UCSD-AML1 (cell line): ENCODE results near the gene PDCD1.
"Not testable (repeated sequence)": the region's sequence is repeated elsewhere in the genome, so short reads cannot be mapped to it uniquely, and the experiment has no call there.

Source experiments
- DNase-seq: peaks from one replicate; lab custom pipeline; 2025; ENCODE audit not compliant: unreplicated experiment; lab: John Stamatoyannopoulos, UW

The PDCD1 gene

DNA sequence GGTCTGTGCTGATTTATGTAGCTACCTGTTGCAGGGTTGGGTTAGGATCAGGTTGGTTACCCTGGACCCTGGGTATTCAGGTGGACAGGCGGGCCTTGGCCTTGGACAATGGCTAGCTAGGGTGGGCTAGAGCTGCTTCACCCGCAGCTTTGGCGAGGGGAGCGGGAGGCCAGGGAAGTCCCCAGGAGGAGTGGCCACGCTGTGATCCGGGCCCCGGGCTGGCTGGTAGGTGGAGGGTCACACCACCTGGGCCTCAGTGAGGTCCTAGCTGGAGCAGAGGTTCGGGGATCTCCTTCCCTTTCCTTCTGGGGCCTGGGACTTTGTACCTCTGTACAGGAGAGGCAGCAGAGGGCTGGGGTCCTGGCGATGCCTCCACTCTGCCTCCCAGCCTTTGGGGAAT is 20.6 kb upstream of the PDCD1 start:
- DNase-seq = no peak

DNA sequence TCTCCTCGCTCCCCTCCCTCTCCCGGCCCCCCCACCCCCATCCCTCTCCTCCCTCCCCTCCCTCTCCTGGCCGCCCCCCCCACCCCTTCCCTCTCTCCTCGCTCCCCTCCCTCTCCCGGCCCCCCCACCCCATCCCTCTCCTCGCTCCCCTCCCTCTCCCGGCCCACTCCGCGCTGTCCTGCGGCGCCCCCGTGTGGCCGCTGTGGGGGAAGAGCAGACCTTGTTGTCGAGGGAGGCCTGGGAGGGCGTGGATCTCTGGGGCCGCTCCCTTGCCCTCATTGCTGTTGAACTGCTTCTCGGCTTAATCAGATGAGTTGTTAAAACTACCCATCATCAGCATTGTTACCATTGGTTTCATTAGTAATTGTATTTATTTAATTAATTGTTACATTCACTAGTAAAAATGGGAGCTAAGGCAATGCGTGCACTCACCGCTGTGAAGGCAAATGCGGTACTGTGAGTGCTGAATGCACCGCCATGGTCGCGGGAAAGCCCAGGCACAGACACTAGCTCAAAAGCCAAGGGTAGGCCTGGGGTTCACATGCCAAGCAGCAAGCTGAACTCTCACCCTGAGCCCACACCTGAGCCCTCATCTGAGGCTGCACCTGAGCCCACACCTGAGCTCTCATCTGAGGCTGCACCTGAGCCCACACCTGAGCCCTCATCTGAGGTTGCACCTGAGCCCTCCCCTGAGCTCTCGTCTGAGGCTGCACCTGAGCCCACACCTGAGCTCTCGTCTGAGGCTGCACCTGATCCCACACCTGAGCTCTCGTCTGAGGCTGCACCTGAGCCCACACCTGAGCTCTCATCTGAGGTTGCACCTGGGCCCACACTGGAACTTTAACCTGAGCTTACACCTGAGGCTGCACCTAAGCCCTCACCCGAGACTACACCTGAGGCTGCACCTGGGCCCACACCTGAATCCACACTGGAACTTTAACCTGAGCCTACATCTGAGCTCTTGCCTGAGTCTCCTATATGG is 19.6 kb upstream of the PDCD1 start:
- DNase-seq = peak; percentile 82

DNA sequence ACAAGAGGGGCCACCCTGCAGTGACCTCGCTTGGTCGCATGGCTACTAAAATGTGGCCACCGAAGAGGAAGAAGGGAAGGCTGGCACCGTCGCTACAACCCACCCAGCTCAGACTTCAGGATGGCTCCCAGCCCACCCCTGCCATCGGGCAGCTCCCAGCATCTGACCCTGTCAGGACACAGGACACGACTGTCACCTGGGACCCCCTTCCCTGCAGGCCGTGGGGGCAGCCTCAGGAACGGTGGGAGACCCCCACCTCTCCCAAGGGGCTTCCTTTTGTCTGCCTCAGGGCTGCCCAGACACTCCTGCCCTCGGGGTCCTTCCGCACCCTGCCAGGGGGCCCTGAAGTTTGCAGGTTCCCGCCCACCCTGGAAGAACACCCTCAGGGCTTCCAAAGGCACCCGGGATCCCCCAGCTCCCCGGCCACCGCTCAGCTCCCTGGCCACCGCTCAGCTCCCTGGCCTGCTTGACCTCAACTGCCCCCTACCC is 18.5 kb upstream of the PDCD1 start:
- no peak for DNase-seq

DNA sequence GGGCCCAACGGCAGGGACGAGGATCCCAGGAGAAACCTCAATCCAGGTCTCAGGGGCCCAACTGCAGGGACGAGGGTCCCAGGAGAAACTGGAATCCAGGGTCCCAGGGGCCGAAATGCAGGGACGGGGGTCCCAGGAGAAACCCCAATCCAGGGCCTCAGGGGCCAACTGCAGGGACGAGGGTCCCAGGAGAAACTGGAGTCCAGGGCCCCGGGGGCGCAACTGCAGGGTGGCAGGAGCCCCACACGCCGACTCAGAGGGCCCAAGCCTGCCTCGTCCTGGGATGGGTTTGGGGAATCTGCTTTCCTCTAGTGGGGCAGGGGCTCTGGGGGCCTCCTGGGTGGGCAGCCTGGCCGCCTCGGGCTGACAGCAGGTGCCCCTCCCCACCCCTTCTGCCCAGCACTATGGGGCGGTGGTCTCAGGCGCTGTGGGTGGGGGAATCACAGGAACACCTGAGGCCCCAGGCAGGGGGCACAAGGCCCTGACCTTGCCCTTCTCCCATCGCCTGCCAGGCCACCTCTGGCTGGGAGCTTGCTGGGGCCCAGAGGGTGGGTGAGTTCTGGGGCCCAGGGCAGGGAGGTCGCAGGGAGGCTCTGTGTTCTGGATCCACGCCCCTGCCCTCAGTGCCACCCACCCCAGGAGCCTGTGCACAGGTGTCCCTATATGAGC is 18.0 kb upstream of the PDCD1 start:
- no peak for DNase-seq

DNA sequence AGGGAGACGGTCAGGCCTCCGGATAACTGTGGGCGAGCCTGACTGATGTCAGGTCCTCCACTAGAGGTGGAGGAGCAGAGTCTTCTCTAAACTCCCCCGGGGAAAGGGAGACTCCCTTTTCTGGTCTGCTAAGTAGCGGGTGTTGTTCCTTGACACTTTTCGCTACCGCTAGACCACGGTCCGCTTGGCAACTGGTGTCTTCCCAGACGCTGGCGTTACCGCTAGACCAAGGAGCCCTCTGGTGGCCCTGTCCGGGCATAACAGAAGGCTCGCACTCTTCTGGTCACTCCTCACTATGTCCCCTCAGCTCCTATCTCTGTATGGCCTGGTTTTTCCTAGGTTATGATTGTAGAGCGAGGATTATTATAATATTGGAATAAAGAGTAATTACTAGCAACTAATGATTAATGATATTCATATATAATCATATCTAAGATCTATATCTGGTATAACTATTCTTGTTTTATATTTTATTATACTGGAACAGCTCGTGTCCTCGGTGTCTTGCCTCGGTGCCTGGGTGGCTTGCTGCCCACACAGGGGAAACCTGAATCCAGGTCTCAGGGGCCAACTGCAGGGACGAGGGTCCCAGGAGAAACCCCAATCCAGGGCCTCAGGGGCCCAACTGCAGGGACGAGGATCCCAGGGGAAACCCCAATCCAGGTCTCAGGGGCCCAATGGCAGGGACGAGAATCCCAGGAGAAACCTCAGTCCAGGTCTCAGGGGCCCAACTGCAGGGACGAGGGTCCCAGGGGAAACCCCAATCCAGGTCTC is 17.2 kb upstream of the PDCD1 start:
- DNase-seq = not testable (repeated sequence)

DNA sequence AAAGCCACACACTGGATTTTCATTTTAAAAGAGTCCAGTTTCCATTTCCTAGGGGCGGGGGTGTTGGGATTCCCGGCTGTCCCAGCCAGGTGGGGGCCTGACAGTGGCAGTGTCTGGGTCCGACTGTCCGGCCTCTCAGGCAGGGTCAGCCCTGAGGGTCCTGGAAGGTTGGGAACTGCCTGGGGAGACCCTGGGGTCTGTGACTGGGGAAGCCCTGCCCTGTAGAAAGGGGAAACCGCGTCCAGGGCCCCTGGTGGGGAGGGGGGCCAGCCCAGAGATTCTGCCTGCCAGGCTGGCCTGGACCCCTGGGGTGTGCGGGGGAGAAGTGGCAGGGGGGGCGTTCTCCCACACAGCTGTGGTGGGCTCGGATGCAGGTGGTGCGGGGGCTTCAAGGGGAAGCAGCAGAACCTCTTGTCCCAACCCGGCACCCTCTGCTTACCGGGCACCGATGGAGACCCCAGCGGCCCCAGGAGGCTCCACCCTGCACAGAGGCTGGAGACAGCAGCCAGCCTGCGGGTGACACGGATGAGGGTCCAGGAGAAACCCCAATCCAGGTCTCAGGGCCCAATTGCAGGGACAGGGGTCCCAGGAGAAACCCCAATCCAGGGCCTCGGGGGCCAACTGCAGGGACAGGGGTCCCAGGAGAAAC is 15.7 kb upstream of the PDCD1 start:
- DNase-seq = no peak

DNA sequence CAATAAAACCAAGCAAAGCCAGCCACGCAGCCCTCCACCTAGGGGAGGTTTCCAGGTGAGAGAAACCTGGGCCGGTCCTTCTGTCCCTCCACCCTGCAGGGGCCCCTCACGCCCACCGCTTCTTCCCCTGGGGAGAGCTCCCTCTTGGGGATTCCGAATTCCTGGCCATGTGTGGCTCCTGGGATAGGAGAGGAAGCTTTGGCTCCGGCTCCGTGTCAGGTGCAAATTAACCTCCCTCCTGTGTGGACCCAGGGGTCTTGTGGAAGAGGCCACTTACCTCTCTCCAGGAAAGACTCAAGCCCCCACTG is 15.1 kb upstream of the PDCD1 start:
- no peak for DNase-seq

DNA sequence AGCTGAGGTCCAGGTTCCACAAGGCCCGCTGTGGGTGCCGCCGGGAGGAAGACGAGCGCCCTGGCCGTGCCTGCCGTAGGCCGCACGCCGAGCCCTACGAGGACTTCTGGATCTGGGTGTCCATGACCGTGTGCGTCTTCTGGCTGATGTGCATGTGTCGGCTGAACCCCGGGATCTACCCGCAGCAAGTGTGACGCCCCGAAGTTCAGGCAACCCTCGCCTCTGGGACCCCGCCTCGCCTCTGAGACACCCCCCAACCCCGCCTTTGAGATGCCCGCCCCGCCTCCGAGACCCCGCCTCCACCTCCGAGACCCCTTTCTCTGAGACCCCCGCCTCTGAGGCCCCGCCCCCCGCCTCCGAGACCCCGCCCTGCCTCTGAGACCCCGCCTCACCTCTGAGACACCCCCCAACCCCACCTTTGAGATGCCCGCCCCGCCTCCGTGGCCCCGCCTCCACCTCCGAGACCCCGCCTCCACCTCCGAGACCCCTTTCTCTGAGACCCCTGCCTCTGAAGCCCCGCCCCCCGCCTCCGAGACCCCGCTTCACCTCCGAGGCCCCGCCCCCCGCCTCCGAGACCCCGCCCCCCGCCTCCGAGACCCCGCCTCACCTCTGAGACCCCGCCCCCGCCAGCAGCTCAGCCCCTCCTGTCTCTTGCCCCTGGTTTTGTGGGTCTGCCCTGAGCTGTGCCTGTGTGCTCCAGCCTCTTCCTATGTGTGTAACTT is 14.5 kb upstream of the PDCD1 start:
- no peak for DNase-seq

DNA sequence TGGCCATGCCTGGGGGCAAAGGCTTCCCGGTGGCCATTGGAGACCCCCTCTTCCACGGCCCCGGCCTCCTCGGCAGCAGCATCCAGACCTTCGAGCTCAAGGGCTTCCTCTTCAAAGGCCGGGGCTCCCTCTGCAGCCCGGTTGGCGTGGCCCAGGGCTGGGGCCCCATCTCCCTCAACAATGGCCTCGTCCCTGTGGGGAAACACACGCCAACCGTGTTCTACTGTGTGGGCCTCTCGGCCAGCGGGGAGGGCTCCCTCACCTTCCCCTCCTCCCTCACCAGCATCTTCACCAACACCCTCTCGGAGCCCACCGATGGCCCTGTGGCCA is 13.6 kb upstream of the PDCD1 start:
- no peak for DNase-seq

DNA sequence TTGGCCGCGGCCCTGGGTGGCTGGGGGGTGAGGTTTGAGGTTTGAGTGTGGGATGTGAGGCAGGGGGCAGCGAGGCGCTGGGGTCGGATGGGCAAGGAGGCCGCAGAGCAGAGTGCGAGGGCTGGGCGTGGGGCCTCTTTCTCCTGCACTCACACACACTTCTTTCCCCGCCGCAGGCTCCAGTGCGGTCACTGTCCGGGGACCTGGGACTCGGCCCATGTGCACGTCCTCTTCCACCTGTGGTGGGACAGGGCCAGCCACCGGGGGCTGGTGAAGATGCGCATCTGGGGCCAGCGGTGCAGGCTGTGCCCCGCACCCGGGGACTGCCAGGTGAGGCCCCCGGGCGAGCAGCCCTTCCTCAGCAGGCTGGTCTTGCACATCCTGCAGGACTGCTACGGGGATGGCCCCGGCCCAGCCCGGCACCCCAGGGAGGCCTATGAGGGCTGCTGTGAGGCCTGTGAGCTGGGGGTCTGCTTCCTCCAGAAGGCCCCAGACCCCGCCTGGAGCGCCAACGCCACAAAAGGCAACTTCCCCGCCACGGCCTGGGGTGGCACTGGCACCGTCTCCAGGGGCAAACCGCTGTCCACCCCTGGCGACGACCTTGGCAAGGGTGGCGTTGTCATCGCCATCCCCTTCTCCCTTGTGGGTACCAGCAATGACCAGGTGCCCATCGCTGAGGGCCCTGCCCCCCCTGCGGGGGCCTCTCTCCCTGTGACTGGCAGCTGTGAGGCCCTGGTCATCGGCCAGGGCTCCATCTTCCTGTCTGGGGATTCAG is 13.0 kb upstream of the PDCD1 start:
- no peak for DNase-seq

DNA sequence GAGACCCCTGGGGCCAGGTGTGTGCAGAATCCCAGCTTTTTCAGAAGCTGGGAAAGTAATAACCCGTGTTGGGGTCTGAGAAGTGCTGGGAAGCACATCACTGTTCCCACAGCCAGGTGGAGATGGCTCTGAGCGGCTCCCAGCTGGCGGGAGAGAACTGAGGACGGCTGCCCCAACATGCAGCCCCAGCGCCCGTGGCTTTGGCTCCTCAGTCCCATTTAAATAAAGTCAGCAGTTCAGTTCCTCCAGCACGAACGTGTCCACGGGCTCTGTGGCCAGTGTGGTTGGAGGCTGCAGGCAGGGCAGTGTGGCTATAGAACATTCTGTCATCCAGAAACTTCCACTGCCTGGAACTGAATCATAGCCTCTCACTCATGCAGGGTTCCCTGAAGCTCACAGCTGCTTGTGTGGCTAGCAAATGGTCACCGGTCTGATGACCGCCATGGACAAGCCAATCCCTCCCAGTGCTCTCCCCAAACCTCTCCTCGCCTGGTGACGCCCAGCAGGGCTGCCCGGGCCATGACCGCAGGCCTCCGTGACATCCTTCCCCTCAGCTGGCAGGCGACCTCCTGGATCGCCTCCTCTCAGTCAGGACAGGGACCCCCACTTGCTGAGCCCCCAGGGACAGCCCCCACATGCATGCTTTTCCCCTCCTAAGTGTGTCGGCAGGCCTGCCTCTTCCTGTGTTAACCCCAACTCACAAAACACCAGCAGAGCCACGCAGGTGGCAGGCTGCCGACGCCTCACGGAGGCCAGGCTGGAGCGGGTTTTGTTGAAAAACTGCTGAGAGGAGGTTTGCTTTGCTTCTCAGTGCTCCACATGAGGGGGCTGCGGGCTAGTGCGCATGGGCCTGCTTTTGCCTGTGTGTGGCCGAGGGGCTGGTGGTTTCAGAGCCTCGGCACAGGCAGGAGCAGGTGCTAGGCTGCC is 12.2 kb upstream of the PDCD1 start:
- DNase-seq = no peak

DNA sequence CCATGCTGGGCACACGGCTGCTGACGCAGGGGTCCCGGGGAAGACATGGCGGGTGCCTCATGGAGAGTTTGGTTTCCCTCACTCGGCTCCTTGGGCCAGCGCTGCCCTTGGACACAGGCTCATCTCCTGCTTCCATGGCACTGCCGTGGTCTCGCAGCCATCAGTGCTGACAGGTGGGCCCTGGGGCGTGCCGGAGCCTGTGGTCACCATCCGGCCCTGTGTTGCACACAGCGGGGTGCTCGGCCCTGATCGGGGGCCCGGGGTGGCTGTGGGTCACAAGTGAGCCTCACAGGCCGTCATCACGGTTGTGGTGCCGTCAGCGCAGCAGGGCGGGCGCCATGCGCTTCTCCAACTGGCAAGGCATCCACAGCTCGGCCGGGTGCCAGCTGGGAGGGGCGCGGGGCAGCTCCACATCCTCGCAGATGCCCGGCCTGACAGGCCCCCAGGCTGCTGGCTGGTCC is 11.4 kb upstream of the PDCD1 start:
- no peak for DNase-seq

DNA sequence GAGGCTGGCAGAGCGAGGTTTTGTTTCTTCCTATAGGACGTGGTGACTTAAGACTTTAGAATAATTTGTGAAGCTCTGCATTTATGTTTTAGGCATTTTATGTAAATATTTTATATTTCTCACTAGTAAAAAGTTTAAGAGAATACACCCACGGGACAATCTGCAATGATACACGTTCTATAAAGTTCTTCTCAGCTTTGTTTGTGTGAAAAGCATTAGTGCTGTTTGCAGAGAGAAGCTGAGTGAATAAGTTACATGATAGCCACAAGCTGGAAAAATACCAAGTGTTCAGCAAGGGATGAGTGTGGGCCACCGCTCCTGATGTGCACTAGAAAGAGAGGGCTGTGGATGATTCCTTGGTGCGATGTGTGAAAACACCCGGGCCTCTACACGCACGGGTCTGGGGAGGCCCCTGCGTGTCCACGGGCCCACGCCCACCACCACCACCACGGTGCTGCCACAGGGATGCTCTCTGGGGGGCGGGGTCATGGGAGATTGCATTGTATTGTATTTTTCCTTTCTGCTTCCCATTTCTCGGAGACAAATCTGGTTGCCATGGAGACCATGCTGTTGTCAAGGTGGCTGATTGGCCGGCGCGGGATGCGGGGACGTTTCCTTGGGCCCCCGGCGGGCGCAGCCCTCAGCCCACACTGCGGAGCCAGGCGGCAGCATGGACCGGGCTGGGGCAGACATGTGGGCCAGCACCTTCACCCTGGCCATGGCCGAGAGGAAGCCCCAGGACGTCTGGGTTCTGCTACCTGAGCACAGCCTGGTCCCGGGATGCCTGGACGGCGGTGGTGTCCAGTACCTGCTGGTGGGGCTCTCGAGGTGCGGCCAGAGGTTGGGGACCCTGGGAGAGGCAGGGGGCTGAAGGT is 10.6 kb upstream of the PDCD1 start, which contains the start of gene RTP5:
TSS of gene RTP5 (plus strand) at position 643 of the 875 bp plus-strand sequence. CDS start at position 671, 28 bp downstream.
- DNase-seq = no peak

DNA sequence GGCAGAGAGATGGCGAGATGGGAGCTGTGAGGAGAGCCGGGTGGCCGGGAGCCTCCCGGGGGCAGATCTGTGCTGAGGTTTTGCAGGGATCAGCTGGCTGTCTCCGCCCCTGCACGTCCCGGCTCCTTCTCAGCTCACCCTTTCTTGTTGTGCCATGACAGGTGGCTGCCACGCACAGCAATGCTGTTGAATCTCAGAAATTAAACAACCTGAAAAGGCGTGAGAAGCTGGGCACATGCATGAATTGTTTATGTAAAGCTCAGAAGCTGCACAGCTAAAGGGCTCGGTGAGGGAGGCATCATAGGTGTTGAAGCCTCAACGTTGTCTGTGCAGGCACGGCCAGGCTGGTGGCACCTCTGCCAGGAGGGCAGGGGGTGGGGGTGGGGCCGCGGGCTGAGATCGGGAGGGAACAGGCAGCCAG is 10.0 kb upstream of the PDCD1 start:
- DNase-seq = no peak

DNA sequence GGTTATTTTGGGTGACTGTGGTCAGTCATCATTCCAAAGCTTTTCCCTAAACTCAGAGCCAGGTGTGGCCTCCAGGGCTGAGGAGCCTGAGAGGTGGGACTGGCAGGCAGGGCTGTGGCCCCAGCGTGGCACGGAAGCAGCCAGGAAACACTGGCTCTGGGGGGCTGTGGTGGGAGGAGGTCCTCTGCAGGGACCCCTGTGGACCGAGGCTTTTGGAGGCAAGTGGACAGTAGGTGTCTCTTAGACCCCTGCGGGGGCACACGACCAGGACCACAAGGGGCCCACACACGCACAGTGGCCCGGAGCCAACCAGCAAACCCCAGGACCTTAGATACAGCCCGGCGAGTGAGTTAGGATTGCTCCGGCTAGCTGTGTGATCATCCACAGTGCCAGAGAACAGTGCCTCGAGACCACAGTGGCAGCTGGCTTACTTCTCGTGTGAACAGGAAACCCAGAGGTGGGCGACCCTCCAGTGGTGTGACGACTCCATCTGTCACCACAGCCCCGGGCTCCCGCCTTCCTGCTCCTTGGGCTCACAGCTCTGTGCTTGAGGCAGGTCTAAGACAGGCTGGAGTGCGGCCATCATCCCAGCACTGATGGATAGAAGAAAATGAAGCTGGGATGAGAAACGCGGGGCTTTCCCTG is 9.2 kb upstream of the PDCD1 start:
- DNase-seq = no peak

DNA sequence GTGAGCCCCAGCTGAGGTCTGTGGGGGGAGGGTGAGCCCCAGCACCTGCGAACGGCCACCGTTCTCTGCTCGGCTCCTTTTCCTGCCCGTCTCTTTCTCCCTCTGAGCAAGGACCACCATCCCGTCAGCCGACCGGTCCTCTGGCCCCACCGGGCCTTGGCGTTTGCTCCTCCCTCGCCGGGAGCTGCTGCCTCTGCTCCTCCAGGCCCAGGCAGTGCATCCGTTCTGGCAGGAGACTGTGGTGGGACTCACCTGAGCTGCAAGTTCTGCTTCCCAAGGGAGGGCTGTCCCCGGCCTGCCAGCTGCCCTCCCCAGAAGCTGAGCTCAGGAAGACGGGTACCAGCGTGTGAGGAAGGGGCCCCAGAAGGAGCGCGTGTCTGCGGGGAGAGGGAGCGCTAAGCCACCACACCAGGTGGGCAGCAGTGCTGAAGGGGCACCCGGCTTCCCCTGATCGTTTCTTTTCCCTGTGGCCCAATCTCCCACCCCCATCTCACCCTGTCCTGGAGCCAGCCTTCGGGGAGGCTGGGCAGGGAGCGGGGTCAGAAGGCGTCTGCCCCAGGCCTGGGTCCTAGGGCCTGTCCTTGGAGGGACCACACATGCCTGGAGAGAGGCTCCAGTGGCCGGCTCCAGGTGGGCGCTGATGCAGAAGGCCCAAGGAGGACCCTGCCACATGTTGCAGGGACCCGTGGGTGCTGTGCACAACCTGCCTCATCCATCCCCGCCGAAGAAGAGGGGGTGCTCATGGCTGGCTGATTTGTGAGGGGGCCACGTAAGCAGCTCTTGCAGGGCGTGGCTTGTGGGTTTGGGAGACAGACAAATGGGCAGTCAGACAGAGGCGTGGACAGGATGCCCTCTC is 8.3 kb upstream of the PDCD1 start:
- DNase-seq = no peak
